HG03565 (cell line): ENCODE results near the gene PDE6B.
A peak's percentile ranks its signal among the peaks of the same experiment; 100 is the strongest.
"Not testable (repeated sequence)": the region's sequence is repeated elsewhere in the genome, so short reads cannot be mapped to it uniquely, and the experiment has no call there.

Experiments used
- ATAC-seq: cut with Tn5 transposase; IDR thresholded peaks from one replicate; pipeline ENCODE4 v1.9.1; 2021; ENCODE audit warnings: mild to moderate bottlenecking, moderate library complexity; ENCODE audit not compliant: unreplicated experiment

Gene PDE6B

DNA sequence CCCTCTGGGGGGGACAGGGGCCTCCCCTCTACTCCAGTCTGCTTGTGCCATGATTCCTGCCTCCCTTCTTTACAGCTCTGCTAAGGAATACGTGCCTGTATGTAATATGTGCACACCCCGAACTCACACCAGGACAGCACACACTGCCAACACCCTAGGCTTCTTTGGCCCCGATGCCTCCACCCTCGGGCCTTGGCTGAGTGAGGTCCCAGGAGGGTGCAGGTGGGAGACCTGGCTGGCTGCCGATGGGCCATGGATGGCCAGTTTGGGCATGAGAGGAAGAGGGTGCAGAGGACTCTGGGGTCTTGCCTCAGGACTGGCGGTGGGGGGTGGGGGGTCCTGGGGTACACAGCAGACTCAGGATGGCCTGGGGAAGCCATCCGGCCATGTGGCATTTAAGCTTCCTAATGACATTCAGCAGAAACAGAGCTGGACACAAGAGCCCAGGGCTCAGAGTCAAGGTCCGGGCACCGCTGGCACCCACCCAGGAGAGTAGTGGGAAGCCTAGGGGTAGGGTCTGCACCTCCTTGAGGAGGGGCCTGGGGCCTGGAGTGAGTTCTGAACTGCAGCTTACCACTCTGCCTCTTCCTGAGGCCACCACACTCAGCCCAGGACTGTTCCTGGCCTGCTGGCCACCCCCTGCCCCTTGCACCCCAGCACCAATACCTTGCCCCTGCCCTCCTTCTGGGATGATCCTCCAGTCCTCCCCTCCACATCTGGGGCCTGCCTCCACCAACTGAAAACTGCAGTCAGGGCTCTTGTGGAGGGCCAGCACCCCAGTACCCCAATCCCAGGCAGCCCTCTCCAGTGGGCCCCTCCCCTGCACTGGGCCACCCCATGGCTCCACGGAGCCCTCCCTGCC is 78.2 kb downstream of the PDE6B start:
- ATAC-seq: no peak

DNA sequence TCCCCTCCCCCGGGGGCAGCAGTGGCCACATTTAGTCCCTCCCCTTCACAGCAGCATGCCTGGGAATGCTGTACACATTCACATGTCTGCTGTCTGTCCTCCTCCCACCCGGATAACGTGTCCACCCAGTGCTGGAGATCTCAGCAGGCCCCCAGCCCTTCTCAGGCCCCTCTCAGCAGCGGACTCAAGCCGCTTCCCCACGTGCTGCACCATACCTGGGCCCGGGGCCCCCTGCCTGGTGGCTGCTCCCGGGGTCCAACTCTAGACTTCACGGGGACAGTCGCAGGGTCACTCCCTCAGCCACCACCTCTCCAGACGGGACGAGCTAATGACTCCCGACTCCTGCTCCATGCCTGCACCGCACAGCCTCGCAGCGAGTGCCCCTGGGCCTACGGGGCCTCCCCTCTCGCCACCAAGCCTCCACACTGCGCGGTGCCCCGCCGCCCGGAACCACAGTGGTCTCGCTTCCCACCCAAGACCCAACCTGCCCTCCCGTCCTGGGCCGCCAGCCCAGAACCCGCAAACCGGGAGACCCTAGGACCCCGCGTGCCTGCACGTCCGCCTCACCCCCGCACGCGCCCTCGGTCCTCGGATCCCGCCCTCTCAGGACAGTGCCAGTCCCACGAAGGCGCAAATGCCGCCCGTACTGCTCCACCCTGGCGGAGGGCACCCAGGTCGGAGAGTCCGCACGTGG is 79.0 kb downstream of the PDE6B start:
- ATAC-seq: no peak

DNA sequence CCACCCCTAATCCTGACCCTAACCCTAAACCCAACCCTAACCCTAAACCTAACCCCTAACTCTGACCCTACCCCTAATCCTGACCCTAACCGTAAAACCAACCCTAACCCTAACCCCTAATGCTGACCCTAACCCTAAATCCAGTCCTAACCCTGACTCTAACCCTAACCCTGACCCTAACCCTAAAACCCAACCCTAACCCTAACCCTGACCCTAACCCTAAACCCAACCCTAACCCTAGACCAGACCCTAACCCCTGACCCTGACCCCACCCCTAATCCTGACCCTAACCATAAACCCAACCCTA is 79.6 kb downstream of the PDE6B start:
- ATAC-seq: no peak

DNA sequence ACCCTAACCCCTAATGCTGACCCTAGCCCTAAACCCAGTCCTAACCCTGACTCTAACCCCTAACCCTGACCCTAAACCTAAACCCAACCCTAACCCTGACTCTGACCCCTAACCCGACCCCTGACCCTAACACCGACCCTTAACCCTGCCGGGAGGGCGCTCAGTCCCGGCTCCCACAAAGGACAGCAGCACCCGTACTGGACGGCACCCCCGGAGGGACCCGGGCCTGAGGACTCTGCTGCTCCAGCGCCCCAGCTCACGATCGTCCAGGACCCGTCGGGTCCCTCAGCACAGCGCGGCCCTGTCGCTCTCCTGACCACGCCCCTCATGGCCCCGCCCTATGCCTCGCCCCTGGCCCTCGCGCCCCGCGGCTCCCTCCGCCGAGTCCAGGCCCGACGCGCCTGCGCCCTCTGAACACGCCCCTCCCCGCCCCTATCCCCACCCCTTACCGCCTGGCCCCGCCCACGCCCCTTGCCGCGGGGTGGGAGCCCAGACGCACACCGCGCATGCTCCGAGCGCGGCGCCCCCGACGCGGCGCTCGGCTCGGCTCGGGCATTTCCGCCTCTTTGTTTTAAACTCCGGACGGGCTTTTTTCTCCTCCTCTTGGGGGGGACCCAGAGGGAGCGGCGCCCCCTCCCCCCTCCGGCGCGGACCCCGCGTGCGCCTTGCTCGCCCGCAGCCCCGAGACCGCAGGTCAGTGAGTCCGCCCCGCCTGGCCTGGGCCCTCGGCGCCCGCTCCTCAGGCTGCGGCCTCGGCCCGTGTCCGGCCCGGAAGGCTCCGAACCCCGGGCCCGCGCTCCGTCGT is 80.1 kb downstream of the PDE6B start, which contains the start of gene PCGF3:
TSS of gene PCGF3 (plus strand) at position 555 of the 805 bp plus-strand sequence. CDS start 27,849 bp downstream, outside the sequence.
- peak; percentile 79 for ATAC-seq

DNA sequence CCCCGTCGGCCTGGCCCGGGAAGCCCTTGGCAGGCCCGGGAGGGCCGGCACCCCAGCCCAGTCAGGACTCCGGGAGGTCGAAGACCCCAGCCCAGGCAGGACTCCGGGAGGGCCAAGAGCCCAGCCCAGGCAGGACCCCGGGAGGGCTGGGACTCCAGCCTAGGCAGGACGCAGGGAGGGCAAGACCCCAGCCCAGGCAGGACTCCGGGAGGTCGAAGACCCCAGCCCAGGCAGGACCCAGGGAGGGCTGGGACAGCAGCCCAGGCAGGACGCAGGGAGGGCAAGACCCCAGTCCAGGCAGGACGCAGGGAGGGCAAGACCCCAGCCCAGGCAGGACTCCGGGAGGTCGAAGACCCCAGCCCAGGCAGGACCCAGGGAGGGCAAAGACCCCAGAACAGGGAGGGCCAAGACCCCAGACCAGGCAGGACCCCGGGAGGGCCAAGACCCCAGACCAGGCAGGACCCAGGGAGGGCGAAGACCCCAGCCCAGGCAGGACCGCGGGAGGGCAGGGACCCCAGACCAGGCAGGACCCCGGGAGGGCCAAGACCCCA is 80.8 kb downstream of the PDE6B start:
- ATAC-seq: not testable (repeated sequence)

DNA sequence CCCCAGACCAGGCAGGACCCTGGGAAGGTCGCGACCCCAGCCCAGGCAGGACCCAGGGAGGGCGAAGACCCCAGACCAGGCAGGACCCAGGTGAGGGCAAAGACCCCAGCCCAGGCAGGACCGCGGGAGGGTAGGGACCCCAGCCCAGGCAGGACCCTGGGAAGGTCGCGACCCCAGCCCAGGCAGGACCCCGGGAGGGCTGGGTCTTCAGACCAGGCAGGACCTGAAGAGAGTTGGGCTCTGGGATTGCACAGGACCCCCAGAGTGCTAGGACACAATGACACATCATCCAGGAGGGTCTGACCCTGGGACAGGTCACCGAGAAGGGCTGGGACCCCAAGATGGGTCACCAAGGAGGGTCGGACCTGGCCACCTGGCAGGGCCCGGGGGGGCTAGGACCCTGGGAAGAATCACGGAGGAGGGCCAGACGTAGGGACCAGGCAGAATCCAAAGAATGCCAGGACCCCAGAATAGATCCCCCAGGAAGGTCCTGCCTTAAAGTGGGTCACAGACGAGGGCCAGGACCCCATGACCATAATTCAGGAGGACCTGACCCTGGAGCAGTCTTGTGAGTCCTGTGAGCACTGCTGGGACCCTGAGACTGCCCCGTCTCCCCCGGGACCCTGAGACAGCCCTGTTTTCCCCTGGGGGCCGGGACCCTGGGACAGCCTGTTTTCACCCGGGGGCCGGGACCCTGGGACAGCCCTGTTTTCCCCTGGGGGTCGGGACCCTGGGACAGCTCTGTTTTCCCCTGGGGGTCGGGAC is 81.6 kb downstream of the PDE6B start:
- no peak for ATAC-seq

DNA sequence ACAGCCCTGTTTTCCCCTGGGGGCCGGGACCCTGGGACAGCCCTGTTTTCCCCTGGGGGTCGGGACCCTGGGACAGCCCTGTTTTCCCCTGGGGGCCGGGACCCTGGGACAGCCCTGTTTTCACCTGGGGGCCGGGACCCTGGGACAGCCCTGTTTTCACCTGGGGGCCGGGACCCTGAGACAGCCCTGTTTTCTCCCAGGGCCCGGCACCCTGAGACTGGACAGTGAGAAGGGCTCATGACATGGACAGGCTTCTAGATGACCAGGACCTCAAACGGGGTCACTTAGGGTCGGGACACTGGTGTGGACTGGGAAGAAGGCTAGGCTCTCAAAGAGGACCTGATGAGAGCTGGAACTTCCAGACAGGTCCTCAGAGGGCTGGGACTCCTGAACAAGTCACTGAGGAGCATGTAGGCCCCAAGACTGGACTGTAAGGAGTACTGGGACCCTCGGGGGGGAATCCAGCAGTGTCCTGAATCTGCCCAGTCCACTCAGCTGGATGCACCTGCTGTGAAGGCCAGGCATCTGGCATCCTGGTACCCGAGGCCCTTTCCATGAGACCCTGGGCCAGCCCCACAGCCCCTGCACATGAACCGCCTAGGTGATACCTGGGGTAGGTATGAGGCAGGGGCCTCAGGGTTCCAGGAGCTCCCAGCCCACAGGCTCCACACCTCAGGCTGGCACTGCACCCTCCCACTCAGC is 82.7 kb downstream of the PDE6B start:
- no peak for ATAC-seq

DNA sequence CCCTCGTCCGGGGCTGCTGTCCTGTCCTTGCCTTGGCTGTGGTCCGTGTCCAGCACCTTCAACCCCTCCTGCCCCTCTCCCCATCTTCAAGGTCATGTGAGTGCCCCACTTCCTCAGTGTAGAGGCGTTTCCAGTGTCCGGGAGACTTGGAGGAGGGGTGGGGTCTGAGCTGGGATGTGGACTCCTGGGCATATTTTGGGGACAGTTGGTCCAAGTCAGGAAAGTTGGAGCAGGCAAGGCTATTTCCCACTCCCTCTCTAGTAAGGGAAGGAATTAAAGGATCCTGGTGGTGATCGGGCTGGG is 83.2 kb downstream of the PDE6B start:
- no peak for ATAC-seq

DNA sequence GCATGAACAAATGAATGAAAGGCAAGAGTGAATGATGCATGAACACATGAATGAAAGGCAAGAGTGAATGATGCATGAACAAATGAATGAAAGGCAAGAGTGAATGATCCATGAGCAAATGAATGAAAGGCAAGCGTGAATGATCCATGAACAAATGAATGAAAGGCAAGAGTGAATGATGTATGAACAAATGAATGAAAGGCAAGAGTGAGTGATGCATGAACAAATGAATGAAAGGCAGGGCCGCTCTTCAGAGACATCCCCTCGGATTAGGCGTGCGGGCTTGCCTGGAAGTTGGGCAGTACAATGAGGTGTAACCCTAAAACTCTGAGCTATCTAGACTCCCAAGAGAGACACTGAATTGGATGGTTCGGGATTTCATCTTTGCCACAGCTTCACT is 84.0 kb downstream of the PDE6B start:
- ATAC-seq: no peak

DNA sequence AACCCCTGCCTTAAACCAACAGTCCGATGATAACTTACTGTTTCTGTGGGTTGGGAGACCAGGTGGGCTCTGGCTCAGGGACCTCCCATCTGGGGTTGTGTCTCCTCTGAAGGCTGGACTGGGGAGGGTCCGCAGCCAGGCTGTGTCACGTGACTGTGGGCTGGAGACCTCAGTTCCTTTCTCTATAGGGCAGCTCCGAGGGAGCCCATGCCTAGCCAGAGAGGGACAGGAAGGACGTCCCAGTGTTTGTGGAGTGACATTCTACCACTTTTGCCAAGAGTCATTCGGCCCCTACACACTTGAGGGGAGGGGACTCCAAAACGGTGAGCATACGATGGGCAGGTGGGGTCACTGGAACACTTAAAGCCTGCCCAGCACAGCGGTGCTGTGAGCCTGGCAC is 84.7 kb downstream of the PDE6B start:
- no peak for ATAC-seq

DNA sequence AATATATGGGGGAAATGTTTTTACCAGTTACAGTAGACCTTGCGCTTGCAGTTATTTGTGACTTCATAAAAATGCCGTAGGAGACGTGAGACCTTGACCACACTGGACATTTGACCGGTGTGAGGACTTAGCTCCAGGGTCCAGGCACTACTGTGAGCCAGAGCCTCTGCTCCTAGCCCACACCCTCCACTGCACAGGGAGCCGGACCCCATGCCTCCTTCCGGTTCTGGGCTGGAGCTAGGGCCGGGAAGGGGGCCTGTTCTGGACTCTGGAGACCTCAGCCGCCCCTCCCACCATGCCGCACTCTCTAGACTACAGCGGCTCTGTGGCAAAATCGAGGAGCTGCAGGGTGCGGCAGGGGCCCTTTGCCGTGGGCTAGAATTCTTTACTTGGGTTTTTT is 85.5 kb downstream of the PDE6B start:
- no peak for ATAC-seq

DNA sequence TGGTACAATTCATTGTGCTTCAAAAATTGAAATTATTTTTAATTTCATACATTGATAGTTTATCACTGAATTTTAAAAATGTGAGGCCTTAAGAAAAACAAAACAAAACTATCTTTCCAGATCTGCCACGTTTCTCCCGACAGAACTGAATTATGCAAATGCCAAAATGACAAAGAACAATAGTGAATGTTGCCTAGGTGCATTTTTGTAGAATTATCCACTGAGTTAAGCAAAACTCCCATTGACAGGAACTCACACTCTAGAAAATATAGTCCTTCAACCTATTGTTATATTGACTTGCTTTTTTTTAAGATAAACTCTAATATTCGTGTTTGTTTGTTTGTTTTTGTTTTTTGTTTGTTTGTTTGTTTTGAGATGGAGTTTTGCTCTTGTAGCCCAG is 86.7 kb downstream of the PDE6B start:
- no peak for ATAC-seq

DNA sequence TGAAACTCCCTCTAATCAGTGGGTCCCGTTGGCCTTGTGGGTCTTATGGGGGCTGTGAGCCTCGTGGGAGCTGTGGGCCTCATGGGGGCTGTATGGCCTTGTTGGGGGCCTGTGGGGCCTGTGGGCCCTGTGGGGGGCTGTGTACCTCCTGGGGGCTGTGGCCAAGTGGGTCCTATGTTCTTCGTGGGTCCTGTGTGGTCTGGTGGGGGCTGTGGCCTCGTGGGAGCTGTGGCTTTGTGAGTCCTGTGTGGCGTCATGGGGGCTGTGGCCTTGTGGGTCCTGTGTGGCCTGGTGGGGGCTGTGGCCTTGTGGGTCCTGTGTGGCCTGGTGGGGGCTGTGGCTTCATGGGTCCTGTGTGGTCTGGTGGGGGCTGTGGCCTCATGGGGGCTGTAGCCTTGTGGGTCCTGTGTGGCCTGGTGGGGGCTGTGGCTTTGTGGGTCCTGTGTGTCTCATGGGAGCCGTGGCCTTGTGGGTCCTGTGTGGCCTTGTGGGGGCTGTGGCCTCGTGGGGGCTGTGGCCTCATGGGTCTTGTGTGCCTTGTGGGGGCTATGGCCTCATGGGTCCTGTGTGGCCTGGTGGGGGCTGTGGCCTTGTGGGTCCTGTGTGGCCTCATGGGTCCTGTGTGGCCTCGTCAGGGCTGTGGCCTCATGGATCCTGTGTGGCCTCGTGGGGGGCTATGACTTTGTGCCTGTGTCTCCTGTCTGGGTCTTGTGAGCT is 87.7 kb downstream of the PDE6B start:
- ATAC-seq: no peak

DNA sequence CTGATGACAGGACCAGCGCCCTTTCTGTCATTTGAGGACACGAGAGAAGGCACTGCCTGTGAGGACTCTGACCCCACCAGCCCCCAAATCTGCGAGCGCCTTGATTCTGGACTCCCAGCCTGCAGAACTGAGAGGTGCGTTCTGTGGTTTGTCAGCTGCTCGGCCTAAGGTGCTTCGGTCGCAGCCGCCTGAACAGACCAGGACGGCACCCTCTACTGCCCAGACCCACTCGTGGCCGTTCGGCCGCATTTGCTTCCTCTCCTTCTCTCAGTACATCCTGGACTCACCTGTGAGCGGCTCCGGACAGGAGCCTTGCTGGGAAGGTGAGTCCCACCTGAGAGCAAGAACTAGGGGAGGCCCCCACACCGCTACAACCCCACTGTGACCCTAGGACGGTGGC is 88.7 kb downstream of the PDE6B start:
- no peak for ATAC-seq

DNA sequence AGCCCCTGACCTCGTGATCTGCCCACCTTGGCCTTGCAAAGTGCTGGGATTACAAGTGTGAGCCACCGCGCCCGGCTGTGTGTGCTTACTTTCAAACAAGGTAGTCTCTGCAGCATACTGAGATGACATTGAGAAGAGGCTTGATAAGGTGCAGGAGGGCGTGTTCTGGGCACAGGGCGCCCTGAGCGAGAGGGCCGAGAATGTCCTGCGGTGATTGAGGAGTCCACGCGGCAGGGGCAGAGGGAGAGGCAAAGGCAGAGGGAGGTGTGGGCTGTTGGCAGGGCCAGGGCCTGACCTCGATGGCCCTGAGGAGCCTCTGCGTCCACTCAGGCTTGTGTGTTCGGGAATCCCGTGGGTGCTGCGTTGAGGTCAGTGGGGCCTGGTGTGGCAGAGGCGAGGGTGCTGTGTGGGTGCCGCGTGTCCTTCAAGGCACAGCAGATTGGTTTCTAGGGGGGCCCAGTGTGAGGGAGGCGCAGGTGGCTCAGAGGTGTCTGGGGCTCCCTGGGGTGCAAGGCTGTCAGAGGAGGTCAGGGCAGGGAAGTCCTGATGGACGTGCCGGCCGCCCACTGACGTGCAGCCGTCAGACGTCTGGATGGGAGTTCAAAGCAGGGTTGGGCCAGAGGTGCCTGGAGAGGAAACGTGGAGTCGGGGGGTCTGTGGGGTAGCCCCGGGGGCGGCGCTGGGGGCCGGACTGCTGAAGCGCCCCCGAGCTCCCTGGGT is 92.4 kb downstream of the PDE6B start:
- ATAC-seq: no peak

DNA sequence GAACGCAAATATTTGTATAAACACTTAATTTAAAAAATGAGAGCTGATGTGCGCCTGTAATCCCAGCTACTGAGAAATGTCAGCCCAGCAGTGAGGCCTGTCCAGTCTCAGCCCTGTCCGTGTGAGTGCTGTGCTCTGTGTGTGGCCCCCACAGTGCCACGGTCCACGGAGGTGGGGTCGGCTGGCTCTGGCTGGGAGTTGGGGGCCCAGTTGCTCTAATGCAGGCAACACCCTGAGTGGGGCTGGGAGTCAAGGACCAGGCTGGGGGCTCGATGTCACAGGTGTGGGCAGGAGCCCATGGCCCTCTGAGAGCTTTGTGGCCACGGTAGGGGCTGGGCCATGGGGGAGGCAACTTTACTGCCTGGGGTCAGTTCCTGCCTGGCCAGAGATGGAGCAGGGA is 93.1 kb downstream of the PDE6B start:
- ATAC-seq: no peak
